Measurements from ENCODE around the gene HUNK.

DNA sequence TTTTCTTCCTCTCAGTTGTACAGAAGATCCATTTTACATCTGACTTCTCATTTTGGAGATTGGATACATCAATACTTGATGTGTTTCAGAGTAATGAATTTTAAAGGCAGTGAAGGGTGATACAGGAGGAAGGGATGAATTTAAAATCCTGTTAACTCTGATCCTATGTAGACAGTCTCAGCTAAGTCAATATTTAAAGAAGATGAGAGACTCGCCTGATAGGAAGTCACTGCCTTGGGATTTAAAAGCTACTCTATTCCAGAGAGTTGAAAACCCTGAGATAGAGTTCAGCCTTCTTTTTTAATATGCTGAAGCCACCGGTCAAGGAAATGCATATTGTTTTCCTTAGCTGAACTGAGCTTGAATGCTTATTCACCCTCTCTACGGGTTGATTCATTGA, 42.7 kb downstream of the HUNK start:
- TF ChIP-seq NFIC (IDR thresholded peaks at IDR 0.05) = no peak
- TF ChIP-seq TAF1 (IDR thresholded peaks at IDR 0.05; ENCODE audit: low read depth) = no peak
- TF ChIP-seq EGR1 (IDR thresholded peaks at IDR 0.05) = no peak
- no peak for TF ChIP-seq RAD21 (IDR thresholded peaks at IDR 0.05; ENCODE audit: low read depth)
- TF ChIP-seq, protein P1, sequence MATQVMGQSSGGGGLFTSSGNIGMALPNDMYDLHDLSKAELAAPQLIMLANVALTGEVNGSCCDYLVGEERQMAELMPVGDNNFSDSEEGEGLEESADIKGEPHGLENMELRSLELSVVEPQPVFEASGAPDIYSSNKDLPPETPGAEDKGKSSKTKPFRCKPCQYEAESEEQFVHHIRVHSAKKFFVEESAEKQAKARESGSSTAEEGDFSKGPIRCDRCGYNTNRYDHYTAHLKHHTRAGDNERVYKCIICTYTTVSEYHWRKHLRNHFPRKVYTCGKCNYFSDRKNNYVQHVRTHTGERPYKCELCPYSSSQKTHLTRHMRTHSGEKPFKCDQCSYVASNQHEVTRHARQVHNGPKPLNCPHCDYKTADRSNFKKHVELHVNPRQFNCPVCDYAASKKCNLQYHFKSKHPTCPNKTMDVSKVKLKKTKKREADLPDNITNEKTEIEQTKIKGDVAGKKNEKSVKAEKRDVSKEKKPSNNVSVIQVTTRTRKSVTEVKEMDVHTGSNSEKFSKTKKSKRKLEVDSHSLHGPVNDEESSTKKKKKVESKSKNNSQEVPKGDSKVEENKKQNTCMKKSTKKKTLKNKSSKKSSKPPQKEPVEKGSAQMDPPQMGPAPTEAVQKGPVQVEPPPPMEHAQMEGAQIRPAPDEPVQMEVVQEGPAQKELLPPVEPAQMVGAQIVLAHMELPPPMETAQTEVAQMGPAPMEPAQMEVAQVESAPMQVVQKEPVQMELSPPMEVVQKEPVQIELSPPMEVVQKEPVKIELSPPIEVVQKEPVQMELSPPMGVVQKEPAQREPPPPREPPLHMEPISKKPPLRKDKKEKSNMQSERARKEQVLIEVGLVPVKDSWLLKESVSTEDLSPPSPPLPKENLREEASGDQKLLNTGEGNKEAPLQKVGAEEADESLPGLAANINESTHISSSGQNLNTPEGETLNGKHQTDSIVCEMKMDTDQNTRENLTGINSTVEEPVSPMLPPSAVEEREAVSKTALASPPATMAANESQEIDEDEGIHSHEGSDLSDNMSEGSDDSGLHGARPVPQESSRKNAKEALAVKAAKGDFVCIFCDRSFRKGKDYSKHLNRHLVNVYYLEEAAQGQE (IDR thresholded peaks at IDR 0.05; ENCODE audit: low read depth) = no peak
- no peak for TF ChIP-seq TEAD4 (IDR thresholded peaks at IDR 0.05)
